CD4-positive, alpha-beta T cell treated with Interleukin-17A for 1 hour (primary cell): ENCODE results near the gene GPR87.

Experiments
- DNase-seq: peaks from one replicate; pipeline ENCODE4 v3.0.0-alpha.2; 2020

GPR87 gene

DNA sequence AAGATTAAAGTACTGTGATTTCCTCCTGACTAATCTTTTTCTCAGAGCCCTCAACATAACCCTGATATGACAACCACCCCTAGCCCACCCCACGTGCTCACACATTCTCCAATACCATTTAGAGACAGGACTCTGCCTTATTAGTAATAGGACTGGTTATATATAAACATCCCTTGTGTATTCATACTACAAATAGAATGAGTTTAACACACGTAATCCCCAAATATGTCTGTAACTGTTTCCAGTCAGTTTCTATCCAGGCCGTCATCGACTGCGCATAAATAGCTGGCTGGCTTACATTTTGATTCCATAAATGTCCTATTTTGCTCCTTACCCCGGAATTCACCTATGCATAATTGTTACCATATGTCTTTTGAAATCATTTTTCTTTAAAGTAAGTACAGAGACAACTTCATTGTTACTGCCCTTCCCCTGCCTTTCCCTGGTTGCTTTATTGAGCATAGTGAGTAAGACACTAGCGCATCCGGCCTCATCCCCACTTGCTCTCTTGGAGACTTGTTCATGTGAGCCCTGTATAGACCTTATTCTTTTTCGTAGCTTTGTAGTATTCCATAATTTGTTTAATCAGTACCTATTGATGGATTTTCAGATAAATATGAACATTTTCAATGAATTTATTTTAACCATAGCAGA lies 34.8 kb downstream of the GPR87 start:
- DNase-seq: no peak

- DNase-seq: no peak
Observed at GRCh38 chr3:151278230-151278629, 38.4 kb downstream of the GPR87 start, which contains the start of gene P2RY14. Gene P2RY14, minus strand, starts transcription at chr3:151278542. Its CDS starts 64,226 bp downstream, at chr3:151214316.

- DNase-seq: peak; percentile 68
Observed at GRCh38 chr3:151276687-151277042, 40.0 kb downstream of the GPR87 start.

DNA sequence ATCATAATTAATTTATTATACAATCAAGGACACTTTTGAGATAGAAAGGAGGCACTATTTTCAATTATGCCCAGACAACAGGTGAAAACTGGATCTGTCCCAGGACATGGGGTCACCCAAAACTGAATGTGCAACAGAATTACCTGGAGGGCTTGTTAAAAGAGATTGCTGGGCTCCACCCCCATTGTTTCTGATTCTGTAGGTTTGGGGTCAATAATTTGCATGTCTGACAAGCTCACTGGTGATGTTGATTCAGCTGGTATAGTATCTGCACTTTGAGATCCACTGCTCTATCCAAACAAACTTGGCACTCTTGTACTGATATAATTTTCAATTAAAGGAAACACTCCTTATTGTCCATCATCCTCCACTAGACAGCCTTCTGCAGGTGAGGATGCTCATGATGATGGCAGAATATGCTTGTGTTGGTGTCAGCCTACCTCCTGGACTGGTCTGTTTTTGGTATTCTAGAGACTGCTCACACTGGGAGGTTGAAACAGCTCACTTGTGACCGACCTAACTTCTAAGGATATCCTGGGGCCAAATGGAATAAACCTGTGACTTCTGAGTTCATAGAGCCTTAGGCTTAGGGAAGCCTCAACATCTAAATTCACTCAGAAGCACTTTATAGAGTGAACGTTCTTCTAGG lies 40.5 kb downstream of the GPR87 start:
- no peak for DNase-seq

DNA sequence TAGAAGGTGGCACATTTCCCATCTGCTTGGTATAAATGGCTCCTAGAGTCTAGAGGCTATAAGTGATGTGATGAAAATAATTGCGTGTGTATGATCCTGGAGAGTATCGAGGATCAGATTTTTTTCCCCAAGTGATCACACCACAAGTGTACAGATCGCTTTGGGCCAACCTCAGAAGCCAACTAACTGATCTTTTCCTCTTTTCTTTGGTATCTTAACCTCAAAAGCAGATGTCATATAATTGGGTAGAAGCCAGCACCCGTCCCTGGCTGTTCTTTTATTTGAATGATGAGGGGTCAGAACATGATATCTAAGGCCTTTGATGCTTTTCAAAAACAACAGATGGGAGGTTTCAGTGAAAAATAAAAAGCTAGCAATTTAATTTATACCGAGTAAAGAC lies 41.5 kb downstream of the GPR87 start:
- DNase-seq: no peak

GRCh38 chr3:151269631-151270030 lies 47.0 kb downstream of the GPR87 start:
- no peak for DNase-seq

- DNase-seq: peak; percentile 47
Observed at GRCh38 chr3:151268267-151269235, 48.1 kb downstream of the GPR87 start.

DNA sequence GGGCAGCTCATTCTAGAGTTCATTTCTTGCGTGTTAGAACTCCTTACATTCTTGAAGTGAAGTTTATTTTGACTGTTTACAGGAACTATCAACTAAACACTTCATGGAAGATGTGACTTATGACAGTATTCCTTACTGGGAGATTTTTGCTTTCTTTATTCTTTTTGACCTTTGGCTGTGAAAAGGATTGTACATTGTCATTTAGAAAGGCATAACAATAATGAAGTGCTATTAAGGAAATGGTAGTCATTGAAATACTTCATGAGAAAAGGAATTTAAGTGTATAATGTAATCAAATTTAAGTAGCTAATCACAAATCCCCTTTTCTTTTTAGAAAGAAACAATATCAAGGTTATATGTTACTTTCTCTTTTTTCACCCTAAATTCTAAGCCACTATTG lies 49.6 kb downstream of the GPR87 start:
- no peak for DNase-seq

GRCh38 chr3:151265866-151266265 lies 50.8 kb downstream of the GPR87 start:
- peak; percentile 39 for DNase-seq

GRCh38 chr3:151265166-151265565 lies 51.5 kb downstream of the GPR87 start:
- DNase-seq: no peak

DNA sequence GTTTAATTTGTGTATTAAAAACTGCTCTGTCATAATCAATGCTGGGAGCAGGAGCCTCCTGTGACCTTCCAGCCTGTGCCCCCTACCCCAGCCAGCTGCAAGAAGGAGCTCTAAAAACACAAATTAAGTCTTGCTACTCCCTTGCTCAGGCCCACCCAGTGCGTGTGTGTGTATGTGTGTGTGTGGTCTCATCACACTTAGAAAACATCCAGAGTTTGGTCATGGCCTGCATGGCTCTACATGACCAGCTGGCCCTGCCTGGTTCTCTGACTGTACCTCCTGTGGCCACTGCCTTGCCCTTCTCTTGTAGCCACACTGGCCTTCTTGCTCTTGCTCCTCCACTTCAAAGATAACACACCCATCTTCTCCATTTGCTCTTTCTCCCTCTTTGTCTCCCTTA lies 52.0 kb downstream of the GPR87 start:
- DNase-seq: no peak

DNA sequence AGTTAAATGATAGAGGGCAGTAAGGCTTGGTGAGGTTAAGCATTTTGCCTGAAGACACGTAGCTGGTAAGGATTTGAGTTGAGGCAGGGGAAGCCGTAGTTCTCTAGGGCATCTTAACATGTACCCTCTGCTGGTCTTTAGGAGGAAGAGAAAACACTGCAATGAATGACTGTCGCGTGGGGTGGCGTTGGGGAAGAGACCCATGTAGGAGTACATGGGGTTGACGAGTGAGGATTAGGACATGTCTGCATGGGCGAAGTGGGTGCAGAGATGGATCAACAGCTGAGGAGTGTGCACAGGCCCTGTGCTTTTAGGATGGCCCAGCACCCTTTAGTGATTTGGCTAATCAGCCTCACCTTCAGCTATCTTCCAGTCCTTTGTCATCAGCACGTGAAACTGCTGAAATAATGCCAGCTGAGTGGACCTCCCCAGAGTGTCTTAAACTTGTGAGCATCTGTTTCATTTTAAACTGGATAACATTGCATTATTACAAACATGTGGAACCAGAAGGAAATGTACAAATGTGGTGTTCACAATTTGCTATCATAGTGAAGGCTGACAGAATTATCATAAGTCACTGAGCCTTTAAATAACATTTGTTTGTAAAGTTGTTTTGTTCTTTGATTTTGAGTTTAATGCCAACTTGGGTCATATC lies 53.6 kb downstream of the GPR87 start:
- DNase-seq: no peak

- no peak for DNase-seq
Observed at GRCh38 chr3:151259664-151260063, 57.0 kb downstream of the GPR87 start.

- no peak for DNase-seq
Observed at GRCh38 chr3:151256749-151257148, 59.9 kb downstream of the GPR87 start.

DNA sequence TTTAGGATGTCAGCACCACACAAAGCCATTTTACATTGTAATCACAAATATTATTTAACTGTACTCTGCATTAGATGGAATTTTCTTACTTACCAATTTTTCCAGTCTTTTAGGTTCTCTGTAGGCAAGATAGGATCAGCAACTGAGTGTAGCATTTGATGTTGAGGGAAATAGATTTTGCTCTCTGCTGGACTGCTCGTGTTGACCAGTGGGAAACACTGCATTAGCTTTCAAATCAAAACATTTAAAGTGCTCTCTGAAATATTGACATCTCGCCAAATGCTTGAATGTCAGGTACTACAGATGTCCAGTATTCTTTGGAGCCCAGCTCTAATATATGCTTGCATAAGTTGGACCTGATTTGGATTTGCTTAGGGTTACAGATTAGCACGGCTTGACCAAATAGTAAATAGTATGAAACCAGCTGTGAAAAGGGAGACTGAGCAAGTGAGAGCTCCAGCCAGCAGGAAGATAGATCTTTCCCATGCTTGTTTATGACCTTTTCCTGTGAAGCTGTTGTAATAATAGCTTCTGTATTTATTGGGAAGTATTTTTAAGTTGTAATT lies 67.8 kb downstream of the GPR87 start:
- no peak for DNase-seq
